Measurements from ENCODE around the gene MSH2. TPM values are rescaled to one million over a fixed set of nuclear protein-coding genes. Genes with fewer than 3 reads are reported as not detected.

MSH2 gene
- 45.5 and 47.0 TPM in 2 replicates for total RNA-seq

DNA sequence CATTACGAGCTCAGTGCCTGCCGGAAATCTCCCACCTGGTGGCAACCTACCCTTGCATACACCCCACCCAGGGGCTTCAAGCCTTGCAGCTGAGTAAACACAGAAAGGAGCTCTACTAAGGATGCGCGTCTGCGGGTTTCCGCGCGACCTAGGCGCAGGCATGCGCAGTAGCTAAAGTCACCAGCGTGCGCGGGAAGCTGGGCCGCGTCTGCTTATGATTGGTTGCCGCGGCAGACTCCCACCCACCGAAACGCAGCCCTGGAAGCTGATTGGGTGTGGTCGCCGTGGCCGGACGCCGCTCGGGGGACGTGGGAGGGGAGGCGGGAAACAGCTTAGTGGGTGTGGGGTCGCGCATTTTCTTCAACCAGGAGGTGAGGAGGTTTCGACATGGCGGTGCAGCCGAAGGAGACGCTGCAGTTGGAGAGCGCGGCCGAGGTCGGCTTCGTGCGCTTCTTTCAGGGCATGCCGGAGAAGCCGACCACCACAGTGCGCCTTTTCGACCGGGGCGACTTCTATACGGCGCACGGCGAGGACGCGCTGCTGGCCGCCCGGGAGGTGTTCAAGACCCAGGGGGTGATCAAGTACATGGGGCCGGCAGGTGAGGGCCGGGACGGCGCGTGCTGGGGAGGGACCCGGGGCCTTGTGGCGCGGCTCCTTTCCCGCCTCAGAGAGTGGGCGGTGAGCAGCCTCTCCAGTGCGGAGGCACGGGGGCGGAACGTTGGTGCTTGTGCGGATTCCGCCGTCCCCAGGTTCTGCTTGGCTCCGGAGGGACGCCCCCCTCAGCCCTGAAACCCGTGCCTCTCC is at the start of gene MSH2:
TSS of gene MSH2 (plus strand) at position 352 of the 804 bp plus-strand sequence. CDS start at position 388, 36 bp downstream.

Small RNA genes within 50 kb of the gene (small RNA-seq; reads per million reads assigned to genes)
- gene MIR559 (not detected), gene RF00017 (not detected), gene RN7SKP119 (not detected)

Other genes starting within 250 kb of the MSH2 start
- 0.13 and 0.65 TPM in 2 replicates for gene STPG4, start 247.8 kb upstream of the MSH2 start, total RNA-seq
- 604 and 691 TPM in 2 replicates for gene CALM2, start 226.6 kb upstream of the MSH2 start, total RNA-seq
- not detected in 2 replicates for gene EPCAM, start 33.8 kb upstream of the MSH2 start, total RNA-seq
- gene KCNK12, start 167.8 kb downstream of the MSH2 start, total RNA-seq, result not detected in 2 replicates